Measurements from ENCODE around the gene CLDN6.

The CLDN6 gene

DNA sequence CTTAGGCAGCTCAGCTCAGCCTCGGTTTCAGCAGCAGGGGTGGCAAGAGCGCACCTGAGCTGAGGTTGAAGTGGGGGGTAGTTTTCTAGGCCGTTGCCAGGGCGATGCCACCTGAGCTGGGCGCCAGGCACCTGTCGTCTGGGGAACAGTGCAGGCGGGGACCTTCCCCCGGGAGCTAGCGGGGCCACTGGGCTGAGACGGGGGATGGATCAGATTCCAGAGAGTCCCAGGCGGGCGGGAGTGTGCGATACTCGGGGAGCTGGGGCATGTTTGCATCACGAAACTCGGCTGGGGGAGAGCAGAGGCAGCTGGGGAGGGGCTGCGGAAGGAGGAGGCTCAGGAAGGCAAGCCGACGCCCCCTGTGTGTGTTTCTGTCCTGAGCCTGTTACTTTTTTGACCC lies 5.7 kb downstream of the CLDN6 start:
- peak; percentile 93 for DNase-seq

DNA sequence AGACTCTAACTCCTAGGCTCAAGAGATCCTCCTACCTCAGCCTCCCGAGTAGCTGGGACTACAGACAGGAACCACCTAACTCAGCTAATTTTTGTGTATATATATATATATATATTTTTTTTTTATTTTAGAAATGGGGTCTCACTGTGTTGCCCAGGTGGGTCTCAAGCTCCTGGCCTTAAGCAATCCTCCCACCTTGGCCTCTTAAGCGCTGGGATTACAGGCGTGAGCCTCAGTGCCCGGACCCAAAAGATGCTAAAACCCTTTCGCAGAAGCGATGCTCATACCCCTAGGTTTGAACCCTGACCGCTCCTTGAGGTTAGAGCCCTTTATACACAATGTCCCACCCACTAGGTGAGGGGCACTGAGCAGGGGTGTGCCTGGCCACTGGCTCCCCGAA lies 7.5 kb downstream of the CLDN6 start:
- DNase-seq = no peak

DNA sequence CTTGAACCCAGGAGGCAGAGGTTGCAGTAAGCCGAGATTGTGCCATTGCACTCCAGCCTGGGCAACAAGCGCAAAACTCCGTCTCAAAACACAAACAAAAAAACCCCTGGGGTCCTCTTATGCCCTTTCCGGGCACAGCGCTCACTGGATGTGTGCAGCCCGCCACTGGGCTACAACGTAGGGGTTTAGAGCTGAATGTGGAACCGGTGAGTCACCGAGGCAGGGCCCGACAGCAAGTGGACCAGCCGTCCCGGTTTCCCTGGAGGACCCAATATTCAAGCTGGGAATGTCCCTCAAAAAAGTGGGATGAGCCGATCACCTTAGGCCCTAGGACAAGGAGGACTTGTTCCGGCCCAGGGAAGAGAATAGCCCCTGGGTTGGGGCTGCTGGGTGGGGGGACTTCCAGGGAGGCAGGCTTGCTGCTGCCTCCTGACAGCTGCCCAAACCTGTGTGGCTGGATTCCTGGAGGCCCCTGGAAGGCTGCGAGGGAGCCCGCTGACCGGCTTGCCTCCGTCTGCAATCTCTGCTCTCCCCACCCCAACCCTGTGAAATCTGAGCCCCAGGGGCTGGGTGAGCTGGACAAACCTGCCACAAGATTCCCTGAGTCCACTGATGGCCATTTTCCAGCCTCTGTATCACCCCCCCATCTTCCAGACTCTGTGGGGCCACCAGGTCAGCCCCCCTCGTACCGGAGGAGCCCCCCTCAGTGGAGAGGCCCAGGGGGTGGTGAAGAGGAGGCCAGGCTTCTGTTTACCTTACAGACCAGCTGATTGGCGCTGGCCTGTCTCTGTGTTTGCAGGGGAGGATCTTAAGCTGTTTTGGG lies 8.2 kb downstream of the CLDN6 start:
- DNase-seq = peak; percentile 53

DNA sequence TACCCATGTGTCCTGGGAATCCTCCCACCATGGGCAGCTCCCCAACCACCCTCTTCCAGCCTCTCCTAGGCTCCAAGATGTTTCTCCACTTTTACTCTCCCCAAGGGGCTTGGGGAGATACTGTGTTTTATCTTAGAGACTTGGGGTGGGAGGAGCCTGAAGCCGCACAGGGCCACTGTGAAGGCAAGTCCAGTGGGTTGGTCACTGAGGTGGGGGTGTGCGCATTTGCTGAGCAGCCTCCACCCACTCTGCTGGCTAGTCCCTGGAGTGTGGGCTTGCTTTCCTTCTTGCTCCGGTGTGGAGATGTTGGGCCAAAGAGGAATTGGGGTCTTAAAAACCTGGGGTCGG lies 9.3 kb downstream of the CLDN6 start:
- DNase-seq = no peak

DNA sequence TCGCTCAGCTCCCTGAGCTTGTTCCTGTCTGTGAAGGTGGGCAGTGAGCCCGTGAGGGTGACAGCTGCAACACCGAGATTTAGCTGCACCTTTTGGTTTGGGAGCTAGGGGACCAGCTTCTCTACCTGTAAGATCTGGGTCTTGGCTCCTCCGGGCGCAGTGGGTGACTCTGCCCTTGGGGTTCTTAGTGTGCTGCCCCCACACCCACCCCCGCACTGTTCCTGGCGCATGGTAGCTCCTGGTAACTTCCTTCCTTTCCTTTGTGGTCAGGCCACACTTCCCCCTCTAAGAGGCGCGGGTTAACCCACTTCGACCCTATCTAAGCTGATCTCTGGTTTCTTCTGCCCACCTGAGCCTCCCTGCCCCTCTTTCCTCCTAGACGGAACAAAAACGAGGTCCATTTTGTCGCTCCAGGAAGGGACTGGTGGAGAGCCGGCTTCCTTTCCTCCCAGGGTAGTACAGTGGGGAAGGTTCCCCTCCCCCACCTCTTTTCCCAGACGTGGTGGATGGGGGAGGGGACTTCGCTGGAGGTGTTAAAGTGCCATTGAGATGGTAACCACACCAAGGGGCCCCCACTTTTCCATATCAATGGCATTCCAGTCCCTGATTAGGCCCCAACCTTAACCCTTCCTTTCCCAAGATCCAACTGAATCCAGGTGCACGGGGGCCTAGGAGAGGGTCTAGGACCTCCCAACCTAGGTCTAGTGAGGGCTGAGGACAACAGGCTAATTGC lies 9.9 kb downstream of the CLDN6 start:
- DNase-seq = no peak

DNA sequence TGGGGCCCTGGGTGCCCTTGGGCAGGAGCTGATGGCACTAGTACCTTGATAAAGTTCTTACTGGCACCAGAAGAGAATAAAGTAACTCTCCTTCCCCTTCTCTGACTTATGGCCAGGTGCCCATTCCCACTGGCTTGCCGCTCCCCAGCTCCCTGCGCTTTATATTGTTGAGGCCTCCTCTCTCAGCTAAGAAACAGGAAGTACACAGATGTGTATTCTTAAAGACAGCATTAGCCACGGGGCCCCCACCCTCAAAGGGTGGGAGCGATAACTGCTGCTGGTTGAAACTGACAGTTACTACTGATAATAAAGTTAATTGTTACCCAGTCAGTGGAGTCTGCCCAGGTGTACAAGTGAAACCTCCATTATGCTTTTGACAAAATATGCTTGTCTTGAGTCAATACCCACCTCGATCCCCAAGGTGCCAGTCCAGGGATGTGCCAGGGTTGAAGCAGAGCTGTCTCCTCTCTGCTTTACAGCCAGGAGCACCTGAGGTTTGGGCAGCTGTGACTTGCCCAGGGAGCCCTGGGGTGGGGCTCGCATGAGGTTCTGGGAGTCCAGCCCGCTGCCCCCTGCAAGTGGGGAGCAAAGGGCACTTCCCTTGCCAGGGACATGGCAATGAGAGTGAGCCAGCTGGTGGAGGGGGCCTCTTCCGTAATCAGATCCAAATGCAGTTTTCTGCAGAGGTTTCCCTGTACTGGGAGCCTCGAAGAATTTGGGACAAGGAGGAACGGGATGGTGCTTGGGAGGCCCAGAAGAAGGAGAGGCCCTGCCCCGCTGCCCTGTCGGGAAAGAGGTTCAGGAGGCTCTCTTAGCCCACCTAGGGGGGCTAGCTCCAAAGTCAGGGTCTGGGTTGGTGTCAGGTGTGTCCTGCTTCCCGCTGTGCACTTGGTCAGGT lies 10.7 kb downstream of the CLDN6 start:
- DNase-seq = no peak

DNA sequence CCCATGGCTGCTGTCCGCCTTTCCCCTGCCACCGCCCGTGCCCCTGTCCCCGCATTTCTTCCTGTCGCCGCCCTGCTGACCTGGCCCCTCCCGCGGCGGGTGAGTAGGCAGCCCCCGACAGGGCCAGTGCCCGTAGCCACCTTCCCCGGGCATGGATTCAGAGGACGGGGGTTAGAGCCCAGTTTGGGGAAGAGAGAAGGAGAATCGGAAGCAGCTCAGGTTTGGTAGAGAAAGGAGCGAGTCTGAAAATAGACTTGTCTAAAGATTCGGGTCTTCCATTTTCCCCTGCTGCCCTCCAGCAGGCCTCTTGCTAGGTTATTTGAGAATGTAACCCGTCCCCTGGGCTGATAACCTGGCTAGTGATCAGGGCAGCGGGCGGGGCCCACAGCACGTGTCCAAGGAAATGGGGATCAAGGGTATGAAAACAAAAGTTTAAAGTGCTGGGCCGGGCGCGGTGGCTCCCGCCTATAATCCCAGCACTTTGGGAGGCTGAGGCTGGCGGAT lies 13.2 kb downstream of the CLDN6 start:
- peak; percentile 68 for DNase-seq

DNA sequence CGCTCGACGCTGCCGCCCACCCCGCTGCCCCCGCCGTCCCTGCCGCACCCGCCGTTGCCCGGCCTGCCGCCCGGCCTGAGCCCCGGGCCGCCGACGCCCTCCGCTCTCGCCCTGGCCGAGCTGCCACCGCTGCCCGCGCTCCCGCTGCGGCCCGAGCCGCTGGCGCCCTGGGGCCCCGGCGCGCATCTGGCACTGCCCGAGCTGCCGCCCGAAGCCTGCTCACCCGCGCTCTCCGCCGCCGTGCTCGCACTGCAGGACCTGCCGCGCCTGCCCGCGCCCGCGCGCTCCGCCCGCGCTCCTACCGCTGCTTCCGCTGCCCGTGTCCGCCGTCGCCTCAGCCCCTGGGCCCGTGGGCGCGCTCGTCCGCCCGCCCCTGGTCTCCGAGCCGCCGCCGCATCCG lies 13.7 kb downstream of the CLDN6 start:
- DNase-seq = peak; percentile 77

DNA sequence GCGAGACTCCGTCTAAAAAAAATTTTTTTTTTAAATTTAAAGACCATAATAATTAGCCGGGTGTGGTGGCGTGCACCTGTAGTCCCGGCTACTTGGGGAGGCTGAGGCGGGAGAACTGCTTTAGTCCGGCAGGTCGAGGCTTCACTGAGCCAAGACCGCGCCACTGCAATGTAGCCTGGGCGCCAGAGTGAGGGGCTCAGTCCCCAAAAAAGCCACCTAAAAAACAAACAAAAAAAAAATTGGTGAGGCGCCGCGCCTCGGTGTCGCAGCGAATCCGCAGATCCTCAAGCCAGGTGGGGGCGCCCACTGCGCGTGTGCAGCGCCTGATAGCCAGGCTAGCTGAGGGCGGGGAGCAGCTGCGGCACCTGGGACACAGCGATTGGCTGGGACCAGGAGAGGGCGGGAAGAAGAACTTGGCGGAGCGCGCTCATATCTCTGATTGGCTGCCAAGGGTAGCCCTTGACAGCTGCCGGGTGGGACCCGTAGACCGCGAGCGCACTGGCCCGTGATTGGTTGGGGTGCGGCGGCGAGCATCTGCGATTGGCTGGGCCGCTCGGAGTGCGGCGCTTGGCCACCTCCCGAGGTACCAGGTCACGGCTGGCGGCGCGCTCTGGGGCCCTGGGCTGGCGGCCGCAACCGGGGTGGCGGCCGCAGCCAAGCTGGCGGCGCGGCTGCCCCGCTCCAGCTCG lies 14.3 kb downstream of the CLDN6 start:
- DNase-seq = peak; percentile 100

DNA sequence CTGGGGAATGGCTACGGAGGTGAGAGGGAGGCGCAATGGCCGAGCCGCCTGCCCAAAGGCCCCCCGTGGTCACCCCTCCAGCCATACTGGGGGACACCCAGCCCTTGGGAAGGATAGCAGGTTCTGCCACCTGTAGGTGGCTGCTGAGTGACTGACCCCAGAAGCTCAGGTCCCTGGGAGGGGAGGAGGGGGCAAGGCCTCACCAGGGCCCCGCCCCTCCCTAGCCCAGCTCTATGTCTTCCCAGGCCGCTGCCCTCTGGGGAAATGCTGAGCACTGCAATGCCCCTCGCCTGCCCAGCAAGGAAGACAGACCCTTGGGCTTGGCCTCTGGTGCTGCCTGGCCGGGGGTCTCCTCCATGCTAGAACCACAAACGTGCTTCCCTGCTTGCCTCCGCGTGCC lies 16.7 kb downstream of the CLDN6 start:
- no peak for DNase-seq

DNA sequence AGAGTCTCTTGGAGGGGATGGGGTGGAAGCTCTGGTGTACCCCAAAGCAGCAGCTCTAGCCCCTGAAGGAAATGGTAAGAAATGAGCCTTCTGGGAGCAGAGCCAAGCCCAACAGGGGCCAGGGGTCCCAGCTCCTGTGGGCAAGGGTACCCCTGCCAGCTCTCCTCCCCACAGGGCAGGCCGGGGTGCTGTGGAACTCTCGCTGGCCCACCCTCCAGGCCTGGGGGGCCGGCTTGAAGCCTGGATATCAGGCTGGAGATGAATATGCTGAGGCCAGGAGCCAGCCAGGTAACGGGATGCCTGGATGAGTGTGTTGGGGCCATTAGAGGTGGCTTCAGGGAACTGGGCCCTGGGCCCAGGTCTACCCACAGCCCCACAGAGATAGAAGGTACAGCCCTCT lies 17.4 kb downstream of the CLDN6 start:
- no peak for DNase-seq

DNA sequence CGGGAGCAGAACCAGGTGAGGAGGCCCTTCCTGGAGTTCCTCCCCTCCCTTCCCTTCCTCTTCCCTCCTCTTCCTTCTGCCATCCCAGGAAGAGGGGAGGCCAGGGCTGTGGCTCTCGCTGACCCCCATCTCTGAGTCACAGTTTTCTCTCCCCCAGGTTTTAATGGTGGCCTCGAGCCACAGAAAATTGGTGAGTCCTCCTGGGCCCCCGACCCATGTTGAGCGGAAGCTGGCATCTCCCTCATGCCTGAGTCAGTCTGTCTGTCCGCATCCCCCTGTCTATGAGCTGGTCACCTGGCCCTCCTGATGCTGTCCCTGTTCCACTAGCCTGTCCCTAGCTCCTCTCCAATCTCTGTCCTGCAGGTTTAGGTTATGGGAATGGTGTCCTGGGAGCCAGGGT lies 18.1 kb downstream of the CLDN6 start:
- no peak for DNase-seq

DNA sequence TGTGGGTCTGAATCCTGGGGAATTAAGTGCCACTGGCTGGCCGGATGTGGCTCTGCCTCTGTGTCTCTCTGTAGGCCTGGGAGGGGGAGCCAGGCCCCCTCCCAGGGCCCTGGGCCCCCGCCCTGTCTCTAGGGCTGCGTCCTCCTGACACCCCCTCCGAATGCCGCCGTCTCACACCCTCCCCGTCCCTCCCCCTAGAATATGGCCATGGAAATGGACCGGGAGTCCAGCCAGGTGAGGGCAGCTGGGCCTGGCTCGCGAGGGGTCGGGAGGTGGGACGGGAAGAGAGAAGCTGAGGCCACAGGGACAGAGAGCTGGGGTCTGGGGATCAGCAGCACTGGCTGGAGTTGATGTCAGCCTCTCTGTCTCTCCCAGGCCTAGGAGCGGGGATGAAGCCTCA lies 21.7 kb downstream of the CLDN6 start:
- no peak for DNase-seq

DNA sequence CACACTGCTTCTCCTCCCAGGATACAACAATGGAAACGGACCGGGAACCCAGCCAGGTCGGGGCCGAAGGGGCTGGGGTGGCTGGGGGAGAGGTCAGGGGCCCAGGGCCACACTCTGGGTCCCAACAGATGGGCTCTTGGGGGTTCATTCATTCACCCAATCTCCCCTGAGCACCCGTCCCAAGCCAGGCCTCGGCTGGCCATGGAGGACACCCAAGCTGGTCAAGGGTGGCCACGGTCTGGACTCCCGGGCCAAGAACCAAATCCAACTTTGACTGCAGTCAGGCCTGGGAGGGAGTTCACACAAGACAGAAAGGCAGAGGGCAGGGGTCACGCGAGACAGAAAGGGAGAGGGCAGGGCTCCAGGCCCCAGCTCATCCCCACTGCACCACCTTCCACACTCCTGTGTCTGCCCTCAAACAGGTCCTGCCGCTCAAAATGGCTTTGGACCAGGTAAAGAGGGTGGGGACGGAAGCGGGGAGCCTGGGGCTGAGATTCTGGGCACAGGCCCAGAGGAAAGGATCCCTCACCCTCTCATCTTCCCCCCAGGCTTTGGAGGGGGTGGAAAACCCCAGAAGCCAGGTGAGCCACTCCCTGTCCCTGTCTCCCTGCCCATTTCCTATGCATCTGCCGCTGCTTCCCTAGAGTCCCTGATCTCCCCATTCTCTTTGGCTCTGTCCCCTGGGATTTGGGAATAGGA lies 25.5 kb downstream of the CLDN6 start:
- DNase-seq = no peak

DNA sequence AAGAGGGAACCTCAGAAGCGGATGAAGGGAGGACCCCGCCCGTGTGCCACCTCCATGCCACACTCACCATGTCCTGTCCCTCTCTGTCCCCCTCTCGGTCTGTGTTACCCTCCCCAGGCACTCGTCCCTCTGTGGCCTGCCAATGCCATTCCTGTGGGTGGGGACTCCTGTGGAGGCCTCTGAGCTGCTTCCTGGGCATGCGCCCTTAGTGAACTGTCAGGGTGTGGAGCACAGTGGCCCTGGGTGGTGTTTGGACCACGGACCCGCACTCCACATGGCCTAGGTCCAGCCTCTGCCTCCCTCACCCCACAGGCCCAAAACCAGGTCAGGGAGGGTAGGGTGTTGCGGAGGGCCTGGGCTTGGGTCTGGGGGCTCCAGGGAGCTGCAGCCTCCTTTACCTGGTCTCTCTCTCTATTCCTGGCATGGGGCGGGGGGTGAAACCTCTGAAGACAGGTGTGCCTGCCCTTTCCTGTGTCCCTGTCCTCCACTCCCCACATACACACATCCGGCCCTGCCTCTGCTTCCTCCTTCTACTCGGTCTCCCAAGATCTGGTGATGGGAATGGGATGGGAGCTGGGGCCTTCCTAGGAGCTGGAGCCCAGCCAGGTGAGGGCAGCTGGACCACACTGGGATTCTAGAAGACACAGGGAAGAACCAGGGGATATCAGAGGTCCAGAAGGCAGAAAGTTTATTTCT lies 26.3 kb downstream of the CLDN6 start:
- no peak for DNase-seq

DNA sequence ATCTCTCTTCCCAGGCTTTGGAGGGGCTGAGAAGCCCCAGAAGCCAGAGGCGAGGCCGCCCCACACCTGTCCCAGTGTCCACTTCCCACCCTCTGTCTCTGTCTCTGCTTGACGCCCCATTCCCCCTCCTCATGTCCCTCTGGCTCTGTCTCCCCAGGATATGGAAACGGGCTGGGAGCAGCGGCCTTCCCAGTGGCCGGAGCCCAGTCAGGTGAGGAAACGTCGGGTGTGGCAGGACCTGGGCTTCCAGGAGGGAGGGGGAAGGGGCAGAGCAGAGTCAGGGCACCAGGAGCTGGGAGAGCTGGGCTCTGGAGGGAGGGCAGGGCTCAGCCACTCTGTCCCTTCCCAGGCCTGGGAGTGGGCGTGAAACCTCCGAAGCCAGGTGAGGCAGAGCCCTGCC lies 27.1 kb downstream of the CLDN6 start:
- no peak for DNase-seq

DNA sequence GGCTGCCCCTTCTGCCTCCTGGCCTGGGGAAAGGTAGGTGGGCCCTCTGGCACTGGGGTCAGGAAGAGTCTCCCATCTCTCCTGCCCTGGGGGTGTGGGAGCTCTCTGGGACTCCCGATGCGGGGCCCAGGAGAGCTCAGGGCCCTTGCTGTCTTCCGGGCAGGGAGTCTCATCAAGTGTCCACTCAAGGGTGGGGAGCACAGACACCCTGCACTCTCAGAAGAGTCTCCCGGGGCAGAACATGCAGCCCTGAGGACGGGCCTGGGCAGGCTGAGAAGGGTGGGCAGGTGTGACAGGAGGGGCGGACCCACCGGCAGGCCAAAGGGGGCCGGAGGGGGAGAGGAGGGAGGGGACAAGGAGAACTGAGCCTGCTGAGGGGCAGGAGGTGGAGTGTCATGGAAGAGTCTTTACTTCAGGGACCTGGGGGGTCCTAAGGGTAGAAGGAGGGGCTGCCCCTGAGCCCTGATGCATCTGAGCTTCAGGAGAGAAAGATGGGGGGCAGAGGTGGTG lies 29.3 kb downstream of the CLDN6 start:
- DNase-seq = peak; percentile 75

DNA sequence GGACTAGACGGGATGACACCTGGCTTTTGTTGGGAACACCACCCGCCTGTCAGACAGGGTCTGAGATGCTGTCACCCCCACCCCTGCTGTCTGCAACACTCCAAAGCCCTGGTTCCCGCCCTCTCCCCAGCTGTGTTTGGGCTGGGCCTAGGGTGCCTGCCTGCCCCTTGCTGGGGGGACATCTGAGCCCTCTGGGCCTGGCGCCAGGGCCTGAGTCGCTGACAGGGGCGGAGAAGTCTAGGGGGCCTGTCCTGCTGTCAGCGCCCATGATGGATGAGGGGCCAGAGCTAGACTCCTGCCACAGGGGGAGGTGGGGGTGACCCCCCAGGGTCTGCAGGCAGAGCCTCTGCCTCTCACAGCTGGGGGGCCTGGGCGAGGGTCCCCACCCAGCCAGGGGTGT lies 30.1 kb downstream of the CLDN6 start:
- peak; percentile 98 for DNase-seq

DNA sequence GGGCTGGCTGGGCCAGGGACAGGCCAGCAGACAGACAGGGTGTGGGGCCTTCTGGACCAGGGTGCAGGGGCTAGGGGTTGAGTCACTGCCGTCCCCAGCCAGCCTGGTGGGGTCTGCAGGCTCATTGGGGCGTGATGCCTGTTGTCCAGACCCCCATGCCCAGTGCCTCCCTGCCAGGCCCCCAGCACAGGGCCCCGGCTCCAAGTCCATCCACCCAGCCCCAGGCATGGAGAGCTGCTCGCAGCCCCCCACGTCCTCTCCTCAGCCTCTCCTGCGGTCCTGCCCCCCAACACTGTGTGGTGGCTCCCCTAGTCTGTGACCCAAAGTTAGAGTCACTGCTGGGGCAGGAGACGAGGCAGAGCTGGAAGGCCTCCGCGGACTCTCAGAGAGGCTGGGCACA lies 30.7 kb downstream of the CLDN6 start:
- no peak for DNase-seq

DNA sequence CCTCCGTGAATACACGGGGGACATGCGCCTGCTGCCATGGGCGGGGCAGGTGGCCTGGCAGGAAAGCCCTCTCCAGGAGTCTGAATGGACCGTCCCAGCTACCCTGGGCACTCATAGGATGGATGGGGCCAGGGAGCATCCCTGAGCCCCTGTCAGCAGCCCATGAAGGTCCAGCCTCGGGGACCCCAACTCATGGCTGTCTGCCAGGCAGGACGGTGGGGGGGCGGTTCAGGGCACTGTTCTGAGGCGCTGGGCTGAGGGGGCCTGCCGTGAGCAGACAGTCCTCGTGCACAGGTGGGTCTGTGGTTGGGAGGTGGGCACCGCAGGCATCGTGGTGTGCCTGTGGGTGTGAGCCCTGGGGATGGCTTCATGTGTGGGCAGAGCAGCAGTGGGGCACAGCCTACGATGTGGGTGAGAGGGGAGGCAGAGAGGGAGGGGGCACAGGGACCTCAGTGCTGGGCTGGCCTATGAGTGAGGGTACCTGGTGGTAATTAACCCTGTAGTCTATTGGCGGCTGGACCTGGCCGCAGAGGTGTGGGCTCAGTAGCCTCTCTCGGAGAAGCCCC lies 31.3 kb downstream of the CLDN6 start:
- peak; percentile 93 for DNase-seq

DNA sequence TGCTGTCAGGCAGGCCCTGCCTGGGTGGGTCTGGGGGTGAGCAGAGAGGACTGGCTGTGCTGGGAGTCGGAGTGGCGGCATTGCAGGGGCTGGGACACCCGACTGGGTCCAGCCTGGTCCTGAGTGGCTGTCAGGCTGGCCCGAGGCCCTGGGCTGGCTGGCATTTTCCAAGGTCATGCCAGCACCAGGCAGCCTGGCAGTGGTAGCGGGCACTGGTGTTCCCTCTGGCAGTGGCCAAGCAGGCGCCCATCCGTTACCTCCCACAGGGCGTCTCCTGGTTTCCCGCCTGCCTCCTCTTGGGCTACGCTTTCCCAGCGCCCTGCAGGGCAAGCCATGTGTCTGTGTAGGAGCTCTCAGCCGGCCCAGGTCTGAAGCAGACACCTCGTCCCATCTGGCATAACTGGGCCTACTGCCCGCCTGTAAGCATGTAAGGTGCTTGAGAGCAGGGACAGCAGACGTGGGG lies 32.1 kb downstream of the CLDN6 start:
- DNase-seq = peak; percentile 97
